ENCODE measurements around the gene PCDH9.

DNA sequence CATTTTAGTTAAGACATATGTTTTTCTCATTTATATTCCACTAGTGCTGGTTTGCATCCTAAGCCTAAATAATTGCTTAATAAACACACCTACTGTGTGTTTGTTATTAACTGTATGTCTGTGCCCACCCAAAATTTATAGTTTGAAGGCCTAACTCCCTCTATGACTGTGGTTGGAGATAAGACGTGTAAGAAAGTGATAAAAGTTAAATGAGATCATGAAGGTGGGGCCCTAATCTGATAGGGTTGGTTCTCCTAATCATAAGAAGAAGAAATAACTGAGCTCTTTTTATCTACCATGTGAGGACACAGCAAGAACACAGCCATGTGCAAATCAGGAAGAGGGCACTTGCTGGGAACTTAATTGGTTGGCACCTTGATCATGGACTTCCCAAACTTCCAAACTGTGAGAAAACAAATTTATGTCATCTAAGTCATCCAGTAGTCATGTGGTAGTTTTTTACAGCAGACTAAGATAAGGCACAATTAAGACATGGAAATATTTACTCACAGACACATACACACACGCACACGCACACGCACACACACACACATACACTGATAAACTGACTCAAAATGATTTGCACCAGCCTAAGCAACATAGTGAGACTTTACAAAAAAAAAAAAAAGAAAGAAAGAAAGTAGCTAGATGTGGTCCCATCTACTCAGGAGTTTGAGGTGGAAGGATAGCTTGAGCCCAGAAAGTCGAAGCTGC lies 662.1 kb downstream of the PCDH9 start:
- TF ChIP-seq, protein P1, sequence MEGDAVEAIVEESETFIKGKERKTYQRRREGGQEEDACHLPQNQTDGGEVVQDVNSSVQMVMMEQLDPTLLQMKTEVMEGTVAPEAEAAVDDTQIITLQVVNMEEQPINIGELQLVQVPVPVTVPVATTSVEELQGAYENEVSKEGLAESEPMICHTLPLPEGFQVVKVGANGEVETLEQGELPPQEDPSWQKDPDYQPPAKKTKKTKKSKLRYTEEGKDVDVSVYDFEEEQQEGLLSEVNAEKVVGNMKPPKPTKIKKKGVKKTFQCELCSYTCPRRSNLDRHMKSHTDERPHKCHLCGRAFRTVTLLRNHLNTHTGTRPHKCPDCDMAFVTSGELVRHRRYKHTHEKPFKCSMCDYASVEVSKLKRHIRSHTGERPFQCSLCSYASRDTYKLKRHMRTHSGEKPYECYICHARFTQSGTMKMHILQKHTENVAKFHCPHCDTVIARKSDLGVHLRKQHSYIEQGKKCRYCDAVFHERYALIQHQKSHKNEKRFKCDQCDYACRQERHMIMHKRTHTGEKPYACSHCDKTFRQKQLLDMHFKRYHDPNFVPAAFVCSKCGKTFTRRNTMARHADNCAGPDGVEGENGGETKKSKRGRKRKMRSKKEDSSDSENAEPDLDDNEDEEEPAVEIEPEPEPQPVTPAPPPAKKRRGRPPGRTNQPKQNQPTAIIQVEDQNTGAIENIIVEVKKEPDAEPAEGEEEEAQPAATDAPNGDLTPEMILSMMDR (IDR thresholded peaks at IDR 0.05) = no peak
- TF ChIP-seq POLR2A (IDR thresholded peaks at IDR 0.05) = no peak

Data from right lobe of liver (tissue), 4 donors.